ENCODE data around the gene MIB1.
"Not testable (repeated sequence)": the region's sequence is repeated elsewhere in the genome, so short reads cannot be mapped to it uniquely, and the experiment has no call there.

The MIB1 gene

DNA sequence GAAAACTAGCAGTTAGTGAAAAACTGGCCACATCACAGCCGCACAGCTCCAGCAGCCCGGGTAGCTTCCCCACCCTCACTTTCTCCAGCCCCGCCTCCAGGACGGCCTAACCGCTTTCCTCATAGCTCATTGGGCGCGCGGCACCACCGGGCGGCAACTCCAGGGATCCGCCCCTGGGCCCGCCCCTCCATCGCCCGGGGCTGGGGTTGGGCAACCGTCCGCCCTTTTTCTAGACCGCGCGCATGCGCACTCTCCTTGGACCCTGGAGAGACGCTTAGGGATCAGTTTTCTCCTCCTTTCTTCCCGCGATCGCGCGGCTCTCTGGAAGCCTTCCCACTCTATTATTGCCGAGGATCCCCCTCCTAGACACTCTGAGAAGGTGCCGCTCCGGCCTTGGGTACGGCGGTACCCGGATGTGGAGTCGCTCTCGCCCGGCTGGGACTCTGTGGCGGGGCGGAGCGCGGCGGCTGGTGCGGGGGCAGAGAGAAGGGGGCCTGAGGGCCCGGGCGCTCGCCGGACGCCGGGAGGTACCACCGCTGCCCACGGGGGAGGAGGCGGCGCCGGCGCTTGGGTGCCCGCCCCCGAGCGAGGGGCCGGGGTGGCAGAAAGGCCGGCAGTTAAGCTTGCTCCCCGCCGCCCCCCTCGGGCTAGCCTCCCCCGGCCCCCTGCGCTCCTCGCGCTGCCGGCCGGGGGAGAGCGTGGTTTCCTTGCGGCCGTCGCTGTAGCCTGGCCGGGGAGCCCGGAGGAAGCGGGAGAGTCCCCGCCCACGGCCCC lies at the start of gene MIB1:
Gene MIB1 (plus strand): TSS at position 255 of the 774 bp plus-strand sequence. CDS start 792 bp downstream, outside the sequence.
- peak; percentile 96 for DNase-seq

- DNase-seq: no peak
Observed at GRCh38 chr18:21693322-21693721, 47.3 kb upstream of the MIB1 start.

- DNase-seq: no peak
Observed at GRCh38 chr18:21700528-21701075, 40.0 kb upstream of the MIB1 start.

GRCh38 chr18:21701621-21702020 lies 39.0 kb upstream of the MIB1 start:
- DNase-seq: no peak

- DNase-seq: no peak
Observed at GRCh38 chr18:21702602-21703001, 38.0 kb upstream of the MIB1 start.

DNA sequence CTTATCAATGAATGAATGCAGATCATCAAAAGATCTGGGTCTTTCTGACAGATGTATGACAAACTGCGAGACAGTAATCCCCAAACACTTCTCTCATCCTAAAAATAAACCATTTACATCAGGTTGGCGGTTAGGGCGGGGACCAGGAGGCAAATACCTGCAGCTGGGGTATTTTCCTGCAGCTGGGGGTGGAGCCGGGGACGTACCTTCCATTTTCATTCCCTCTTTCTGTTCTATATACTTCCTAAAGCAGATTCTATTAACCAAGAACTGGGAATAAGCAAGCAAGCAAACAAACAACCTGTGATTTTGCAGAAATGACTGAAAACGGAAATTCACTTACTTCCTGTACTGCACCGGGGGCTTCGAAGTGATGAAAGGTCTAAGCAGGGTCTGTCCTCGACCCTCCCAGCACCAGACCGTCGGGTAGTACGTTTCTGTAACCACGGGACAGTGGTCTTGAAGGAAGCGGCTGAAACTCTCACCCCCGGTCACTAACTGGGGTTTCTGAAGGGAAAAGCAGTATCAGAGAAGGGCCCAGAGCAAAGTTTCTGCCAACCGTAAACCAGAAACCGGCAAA lies 37.3 kb upstream of the MIB1 start:
- peak; percentile 55 for DNase-seq

- peak; percentile 80 for DNase-seq
Observed at GRCh38 chr18:21704603-21705364, 35.8 kb upstream of the MIB1 start, which contains the start of gene ABHD3. TSS of gene ABHD3 (minus strand) at chr18:21704774. CDS start at chr18:21704665, 109 bp downstream.

GRCh38 chr18:21706386-21706865 lies 34.2 kb upstream of the MIB1 start:
- DNase-seq: no peak

- DNase-seq: not testable (repeated sequence)
Observed at GRCh38 chr18:21707130-21707529, 33.5 kb upstream of the MIB1 start.

DNA sequence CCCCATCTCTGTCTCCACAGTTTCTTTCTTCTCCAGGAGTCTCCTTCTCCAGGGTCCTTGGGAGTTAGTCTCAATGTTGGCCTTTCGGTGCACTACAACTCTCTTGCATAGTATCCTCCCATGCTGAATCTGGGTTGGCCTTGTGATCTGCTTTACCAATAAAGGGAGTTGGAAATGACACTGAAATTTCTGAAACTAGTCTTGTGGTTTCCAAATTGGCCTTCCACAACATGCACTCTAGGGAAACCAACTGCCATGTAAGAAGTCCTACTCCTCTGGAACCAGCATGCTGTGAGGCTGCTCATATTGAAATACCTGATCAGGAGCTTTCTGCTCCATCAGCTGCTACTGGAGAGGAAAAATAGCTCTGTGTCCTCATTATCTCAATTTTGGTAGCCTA lies 26.1 kb upstream of the MIB1 start:
- DNase-seq: no peak

- DNase-seq: no peak
Observed at GRCh38 chr18:21722687-21723086, 17.9 kb upstream of the MIB1 start.

GRCh38 chr18:21725201-21725600 lies 15.4 kb upstream of the MIB1 start:
- DNase-seq: no peak

- no peak for DNase-seq
Observed at GRCh38 chr18:21727702-21728101, 12.9 kb upstream of the MIB1 start.

GRCh38 chr18:21733011-21733410 lies 7.6 kb upstream of the MIB1 start:
- no peak for DNase-seq

DNA sequence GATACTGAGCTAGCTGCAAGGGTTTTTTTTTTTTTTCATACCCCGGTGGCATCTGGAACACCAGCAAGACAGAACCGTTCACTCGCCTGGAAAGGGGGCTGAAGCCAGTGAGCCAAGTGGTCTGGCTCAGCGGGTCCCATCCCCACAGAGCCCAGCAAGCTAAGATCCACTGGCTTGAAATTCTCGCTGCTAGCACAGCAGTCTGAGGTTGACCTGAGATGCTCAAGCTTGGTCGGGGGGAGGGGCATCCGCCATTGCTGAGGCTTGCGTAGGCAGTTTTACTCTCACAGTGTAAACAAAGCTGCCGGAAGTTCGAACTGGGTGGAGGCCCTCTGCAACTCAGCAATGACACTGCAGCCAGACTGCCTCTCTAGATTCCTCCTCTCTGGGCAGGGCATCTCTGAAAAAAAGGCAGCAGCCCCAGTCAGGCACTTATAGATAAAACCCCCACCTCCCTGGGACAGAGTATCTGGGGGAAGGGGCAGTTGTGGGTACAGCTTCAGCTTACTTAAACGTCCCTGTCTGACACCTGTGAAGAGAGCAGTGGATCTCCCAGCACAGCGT lies 5.1 kb upstream of the MIB1 start:
- DNase-seq: peak; percentile 40

DNA sequence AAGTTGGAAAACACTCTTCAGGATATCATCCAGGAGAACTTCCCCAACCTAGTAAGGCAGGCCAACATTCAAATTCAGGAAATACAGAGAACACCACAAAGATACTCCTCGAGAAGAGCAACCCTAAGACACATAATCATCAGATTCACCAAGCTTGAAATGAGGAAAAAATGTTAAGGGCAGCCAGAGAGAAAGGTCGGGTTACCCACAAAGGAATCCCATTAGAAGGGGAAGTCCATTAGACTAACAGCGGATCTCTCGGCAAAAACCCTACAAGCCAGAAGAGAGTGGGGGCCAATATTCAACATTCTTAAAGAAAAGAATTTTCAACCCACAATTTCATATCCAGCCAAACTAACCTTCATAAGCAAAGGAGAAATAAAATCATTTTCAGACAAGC lies 3.7 kb upstream of the MIB1 start:
- DNase-seq: not testable (repeated sequence)

GRCh38 chr18:21739604-21740537 lies 721 bp upstream of the MIB1 start:
- DNase-seq: no peak

GRCh38 chr18:21741312-21741561 lies 645 bp downstream of the MIB1 start:
- no peak for DNase-seq

DNA sequence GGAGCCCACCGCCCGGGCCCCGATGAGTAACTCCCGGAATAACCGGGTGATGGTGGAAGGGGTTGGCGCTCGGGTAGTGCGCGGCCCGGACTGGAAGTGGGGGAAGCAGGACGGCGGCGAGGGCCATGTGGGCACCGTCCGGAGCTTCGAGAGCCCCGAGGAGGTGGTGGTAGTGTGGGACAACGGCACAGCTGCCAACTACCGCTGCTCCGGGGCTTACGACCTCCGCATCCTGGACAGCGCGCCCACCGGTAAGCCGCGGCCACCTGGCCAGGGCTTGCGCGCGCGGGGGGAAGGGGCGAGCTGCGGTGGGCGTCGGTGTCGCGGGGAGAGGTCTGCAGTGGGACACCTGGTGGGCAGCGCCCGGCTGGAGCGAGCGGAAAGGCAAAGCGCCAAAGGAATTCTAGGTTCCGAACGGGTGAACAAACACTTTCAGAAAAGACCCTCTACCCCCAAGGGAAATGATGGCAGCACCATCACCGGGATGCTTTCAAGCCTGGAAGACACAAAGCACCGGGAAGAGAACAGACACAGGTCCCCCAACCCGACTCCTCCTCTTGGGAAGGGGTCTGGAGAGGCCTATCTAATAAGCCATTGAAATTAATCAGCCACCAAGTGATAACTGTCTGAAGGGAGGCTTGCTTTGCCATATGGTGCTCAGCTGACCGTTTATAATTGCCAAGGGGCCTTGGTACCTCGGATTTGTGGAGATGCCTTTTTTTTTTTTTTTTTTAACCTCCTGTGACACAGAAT lies 1.1 kb downstream of the MIB1 start:
- DNase-seq: no peak

DNA sequence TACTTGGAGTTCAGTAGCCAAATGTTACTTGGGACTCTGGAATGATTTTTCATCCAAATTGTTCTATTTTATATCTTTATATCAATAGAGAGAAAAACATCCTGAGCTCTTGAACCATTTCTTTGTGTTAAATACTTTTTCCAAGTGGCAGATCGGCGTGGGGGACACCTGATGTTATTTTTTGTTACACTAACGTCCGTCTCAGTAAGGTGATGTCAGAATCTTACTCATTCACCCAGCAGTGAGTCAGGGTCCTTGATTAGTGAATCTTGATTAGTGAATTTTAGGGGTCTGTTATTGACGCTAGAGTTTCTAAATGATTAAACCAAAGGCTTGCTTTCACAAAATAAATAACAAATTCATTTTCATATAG lies 1.7 kb downstream of the MIB1 start:
- DNase-seq: peak; percentile 10

GRCh38 chr18:21743166-21743832 lies 2.7 kb downstream of the MIB1 start:
- no peak for DNase-seq
